Breast epithelium (tissue), 3 donors: ENCODE measurements around the gene SLAMF1.

Source experiments
- CTCF ChIP-seq, 3 donors: fragments of 450-650 bp; IDR thresholded peaks; one replicate each; pipeline ENCODE4 v1.5.1; 2016 to 2017; ENCODE audit warnings: antibody characterized with exemption in 3 of 3, mild to moderate bottlenecking in 3 of 3, moderate library complexity in 3 of 3
- POLR2A ChIP-seq: fragments of 450-650 bp; IDR thresholded peaks from one replicate; pipeline ENCODE4 v1.6.1; 2016; ENCODE audit warnings: antibody characterized with exemption, mild to moderate bottlenecking, moderate library complexity
- POLR2AphosphoS5 ChIP-seq, 3 donors: sonication (generic); formaldehyde crosslinking; IDR thresholded peaks; one replicate each; pipeline ENCODE4 v1.6.1; 2017; ENCODE audit warnings: antibody characterized with exemption in 3 of 3

GRCh38 chr1:160646711-160647328 is at the start of gene SLAMF1:
- TF ChIP-seq CTCF (IDR thresholded peaks at IDR 0.05) (no peak), POLR2AphosphoS5 (IDR thresholded peaks at IDR 0.05) (no peak), POLR2A (no peak)
